ENCODE measurements around the gene PRCC.

Gene PRCC

DNA sequence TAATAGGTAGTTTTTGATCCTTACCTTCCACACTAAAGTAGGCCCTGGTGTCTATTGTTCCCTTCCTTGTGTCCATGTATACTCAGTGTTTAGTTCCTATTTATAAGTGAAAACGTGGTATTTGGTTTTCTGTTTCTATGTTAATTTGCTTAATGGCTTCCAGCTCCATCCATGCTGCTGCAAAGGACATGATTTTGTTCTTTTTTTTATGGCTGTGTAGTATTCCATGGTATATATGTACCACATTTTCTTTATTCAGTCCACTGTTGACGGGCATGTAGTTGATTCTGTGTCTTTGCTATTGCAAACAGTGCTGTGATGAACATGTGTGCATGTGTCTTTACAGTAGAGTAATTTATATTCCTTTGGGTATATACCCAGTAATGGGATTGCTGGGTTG is 20.8 kb downstream of the PRCC start:
- Histone ChIP-seq H3K4me1 (ENCODE audit: insufficient read depth, low read length, severe bottlenecking) (no peaks in the 10 kb centered on the region), H2AFZ (ENCODE audit: low read length) (no peak overlapping the region), H3K36me3 (ENCODE audit: insufficient read depth, low read length) (peaks cover 73% of the 10 kb centered on the region), H4K20me1 (ENCODE audit: insufficient read depth, low read length) (no peaks in the 10 kb centered on the region), H3K79me2 (ENCODE audit: insufficient read depth, low read length) (no peaks in the 10 kb centered on the region), H3K4me3 (ENCODE audit: low read depth, low read length, poor library complexity, severe bottlenecking) (no peak overlapping the region), H3K9me2 (ENCODE audit: low read depth, low read length) (no peaks in the 10 kb centered on the region), H3K4me2 (ENCODE audit: low read length) (no peak overlapping the region), H3K27ac (ENCODE audit: low read depth, low read length, poor library complexity, severe bottlenecking) (no peak overlapping the region), H3K27me3 (ENCODE audit: insufficient read depth, low read length) (no peaks in the 10 kb centered on the region), H3K9ac (ENCODE audit: low read length) (no peak overlapping the region), H3K9me3 (ENCODE audit: low read length) (no peaks in the 10 kb centered on the region), H3F3A (ENCODE audit: insufficient read depth, low read length) (no peaks in the 10 kb centered on the region)
- no peak for TF ChIP-seq CTCF (IDR thresholded peaks at IDR 0.05; ENCODE audit: low read length)
- TF ChIP-seq EZH2 (IDR thresholded peaks at IDR 0.05; ENCODE audit: borderline replicate concordance, low read length) = no peak

DNA sequence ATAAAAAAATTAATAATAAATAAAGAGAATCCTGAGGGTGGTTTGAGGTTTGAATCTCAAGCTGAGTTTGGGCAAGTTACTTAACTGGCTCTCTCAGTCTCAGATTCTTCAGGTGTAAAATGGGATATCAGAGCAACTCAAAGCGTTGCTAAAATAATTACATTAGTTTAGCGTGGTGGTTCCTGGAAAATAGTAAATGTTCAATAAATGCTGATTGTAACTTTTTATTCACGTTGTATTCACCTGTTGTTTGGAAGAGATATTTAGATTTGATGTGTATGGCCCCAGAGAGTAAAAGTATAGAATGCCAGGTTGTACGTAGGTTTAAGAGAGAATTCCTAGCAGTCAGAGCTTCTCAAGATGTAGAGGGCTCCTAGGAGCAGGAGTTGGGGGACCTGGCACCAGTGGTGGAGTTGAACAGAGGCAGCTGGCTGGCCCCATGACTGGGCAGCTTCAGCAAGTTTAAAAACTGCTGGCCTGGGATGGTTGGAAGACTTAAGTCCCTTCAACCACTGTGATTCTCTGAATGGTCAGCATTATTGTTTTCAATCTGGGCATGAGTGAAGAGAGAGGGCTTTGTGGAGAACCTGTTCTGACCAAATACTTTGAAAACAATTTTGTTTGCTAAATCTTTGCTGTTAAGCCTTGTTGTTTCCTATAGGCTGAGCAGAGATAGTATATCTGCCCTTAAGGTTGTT is 22.4 kb downstream of the PRCC start:
- Histone ChIP-seq H3F3A (ENCODE audit: insufficient read depth, low read length) (no peaks in the 10 kb centered on the region), H3K36me3 (ENCODE audit: insufficient read depth, low read length) (peaks cover 74% of the 10 kb centered on the region), H4K20me1 (ENCODE audit: insufficient read depth, low read length) (no peaks in the 10 kb centered on the region)

DNA sequence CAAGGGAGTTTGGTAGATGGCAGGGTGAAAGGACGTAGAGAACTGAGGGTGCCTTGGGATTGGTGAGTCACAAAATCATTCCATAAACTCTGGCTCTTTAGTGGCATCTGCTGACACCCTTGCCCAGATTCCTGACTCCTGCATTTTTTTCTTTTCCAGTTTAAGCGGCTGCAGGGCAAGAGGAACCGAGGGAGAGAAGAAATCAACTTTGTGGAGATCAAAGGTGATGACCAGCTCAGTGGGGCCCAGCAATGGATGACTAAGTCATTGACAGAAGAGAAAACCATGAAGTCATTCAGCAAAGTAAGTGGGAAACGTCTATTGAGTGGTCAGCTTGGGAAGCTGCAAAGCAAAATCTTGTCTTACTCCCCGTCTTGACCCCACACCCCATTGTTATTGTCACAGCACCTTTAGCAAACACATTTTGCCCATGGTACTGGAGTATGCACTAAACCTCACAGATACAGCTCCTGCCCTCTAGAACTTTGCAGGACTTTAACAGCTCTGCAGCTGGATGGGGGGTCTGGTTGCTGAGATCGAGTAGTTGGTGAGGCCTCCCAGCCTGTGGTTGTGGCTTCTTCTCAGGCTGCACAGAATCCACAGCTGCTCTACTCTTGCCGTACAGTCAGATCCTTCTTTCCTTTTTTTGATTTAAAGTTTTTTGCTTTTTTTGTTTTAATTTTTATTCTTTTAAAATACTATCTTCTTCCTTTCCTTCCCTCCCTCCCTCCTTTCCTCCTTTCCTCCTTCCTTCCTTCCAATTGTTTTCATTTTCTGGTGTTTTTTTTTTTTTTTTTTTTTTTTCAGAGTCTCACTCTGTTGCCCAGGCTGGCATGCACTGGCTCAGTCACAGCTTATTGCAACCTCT is 27.4 kb downstream of the PRCC start:
- Histone ChIP-seq H3K9ac (ENCODE audit: low read length) (no peak overlapping the region), H3K4me1 (ENCODE audit: insufficient read depth, low read length, severe bottlenecking) (peaks cover 8% of the 10 kb centered on the region), H3K27ac (ENCODE audit: low read depth, low read length, poor library complexity, severe bottlenecking) (no peak overlapping the region), H3F3A (ENCODE audit: insufficient read depth, low read length) (no peaks in the 10 kb centered on the region), H3K79me2 (ENCODE audit: insufficient read depth, low read length) (no peaks in the 10 kb centered on the region), H3K36me3 (ENCODE audit: insufficient read depth, low read length) (peaks cover 91% of the 10 kb centered on the region), H4K20me1 (ENCODE audit: insufficient read depth, low read length) (no peaks in the 10 kb centered on the region), H3K9me2 (ENCODE audit: low read depth, low read length) (no peaks in the 10 kb centered on the region), H3K4me2 (ENCODE audit: low read length) (no peak overlapping the region), H3K9me3 (ENCODE audit: low read length) (no peaks in the 10 kb centered on the region), H3K4me3 (ENCODE audit: low read depth, low read length, poor library complexity, severe bottlenecking) (no peak overlapping the region), H3K27me3 (ENCODE audit: insufficient read depth, low read length) (no peaks in the 10 kb centered on the region), H2AFZ (ENCODE audit: low read length) (no peak overlapping the region)
- TF ChIP-seq EZH2 (IDR thresholded peaks at IDR 0.05; ENCODE audit: borderline replicate concordance, low read length) = no peak
- TF ChIP-seq CTCF (IDR thresholded peaks at IDR 0.05; ENCODE audit: low read length) = no peak

More for the DNA sequence above, 22.4 kb downstream of the PRCC start:
- TF ChIP-seq EZH2 (IDR thresholded peaks at IDR 0.05; ENCODE audit: borderline replicate concordance, low read length) (no peak), CTCF (IDR thresholded peaks at IDR 0.05; ENCODE audit: low read length) (no peak)
- Histone ChIP-seq H3K4me1 (ENCODE audit: insufficient read depth, low read length, severe bottlenecking) (no peaks in the 10 kb centered on the region), H3K9me2 (ENCODE audit: low read depth, low read length) (no peaks in the 10 kb centered on the region), H3K9ac (ENCODE audit: low read length) (no peak overlapping the region), H3K27ac (ENCODE audit: low read depth, low read length, poor library complexity, severe bottlenecking) (no peak overlapping the region), H3K9me3 (ENCODE audit: low read length) (no peaks in the 10 kb centered on the region), H3K4me3 (ENCODE audit: low read depth, low read length, poor library complexity, severe bottlenecking) (no peak overlapping the region), H3K27me3 (ENCODE audit: insufficient read depth, low read length) (no peaks in the 10 kb centered on the region), H2AFZ (ENCODE audit: low read length) (no peak overlapping the region), H3K79me2 (ENCODE audit: insufficient read depth, low read length) (no peaks in the 10 kb centered on the region), H3K4me2 (ENCODE audit: low read length) (no peak overlapping the region)
